Left colon (tissue), 2 donors: ENCODE results near the gene NFIB. TPM values are rescaled to one million over a fixed set of nuclear protein-coding genes. Genes with fewer than 3 reads are reported as not detected.

Experiments used
- ATAC-seq: fragments of 200-7000 bp; cut with Tn5 transposase; one replicate; pipeline ENCODE4 v1.9.1; 2020; ENCODE audit warnings: mild to moderate bottlenecking, moderate library complexity
- DNase-seq, 2 donors: peaks; one replicate each; pipeline ENCODE4 v3.0.0-alpha.2; 2020
- intact Hi-C, 2 donors: fragments of 100-400 bp; cut with DNase I in 1 of 2; cut with micrococcal nuclease in 1 of 2; formaldehyde crosslinking; loops; one replicate each; pipeline versions ENCODE4 v1.11.2 to v1.14.0; 2022; cut with DNase I, micrococcal nuclease
- total RNA-seq, 2 donors: library from RNA; stranded (reverse); fragmentation: NEBNext Ultra II Directional; extraction: Animal tissue kit (Norgen Biotek cat#: 25700); gene quantifications; one replicate each; pipeline ENCODE4 v1.2.1, GENCODE V29; 2021
- donor health status: DM: no; HTN: no; CAD: no.
- donor health status: DM: yes; HTN: yes; CAD: no.

The NFIB gene
- total RNA-seq, 2 donors from 2014 or later = 45.2 to 74.7 TPM

DNA sequence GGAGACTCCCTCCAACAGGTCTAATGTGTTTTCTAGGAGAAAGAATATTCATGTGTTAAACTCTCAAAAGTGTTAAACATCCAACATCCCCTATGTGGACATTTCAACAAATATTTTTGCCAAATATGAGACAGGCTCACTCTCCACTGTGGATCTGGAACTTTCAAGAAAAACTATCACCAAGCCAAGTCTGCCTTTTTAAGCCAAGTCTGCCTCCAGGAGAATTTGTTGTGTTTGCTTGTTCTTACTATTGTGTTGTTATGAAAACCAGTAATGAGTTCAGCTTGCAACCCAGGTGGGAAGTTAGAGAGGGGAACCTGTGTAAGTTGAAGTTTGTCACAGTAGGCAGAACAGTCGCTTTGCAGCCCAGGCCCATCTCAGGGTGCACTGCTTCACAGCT lies 228.1 kb downstream of the NFIB start:
- ATAC-seq (no peak), DNase-seq (no peak)
- intact Hi-C loops = no loop called here

DNA sequence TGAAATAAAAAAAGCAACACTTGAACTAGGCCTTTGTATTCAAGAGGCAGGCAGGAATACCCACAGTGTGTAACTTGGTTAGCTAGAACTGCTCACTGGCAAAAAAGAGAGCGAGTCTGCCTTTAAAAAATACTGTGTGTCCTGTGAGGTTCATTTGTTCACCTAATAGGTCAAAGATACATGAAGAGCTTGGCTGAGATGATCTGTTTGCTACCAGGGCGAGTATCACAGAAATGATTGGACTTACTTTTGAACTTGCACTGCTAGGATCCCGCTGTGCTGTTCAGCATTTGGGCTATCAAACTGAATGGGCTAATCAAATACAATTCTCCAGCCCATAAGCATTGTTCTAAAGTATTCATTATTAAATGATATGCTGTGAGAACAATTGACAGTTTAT lies 229.1 kb downstream of the NFIB start:
- DNase-seq (no peak), ATAC-seq (no peak)
- intact Hi-C loops = no loop called here

DNA sequence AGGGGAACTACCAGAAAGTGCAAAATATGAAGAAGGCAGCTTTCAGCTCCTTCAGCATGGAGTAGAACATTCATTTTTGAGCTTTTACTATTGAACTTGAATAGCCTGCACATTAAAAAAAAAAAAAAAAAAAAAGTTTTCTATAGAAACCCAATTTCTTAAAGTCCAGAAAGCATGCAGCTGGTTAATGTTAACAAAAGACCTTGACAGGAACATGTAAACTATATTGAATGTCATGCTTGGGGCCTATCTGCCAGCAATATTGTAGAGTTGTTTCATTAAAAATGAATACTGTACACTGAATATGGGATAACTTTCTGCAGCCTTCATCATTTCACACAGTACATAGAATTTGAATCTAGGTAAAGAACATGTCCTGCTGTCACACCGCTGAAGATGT lies 230.6 kb downstream of the NFIB start:
- ATAC-seq = no peak
- DNase-seq = no peak
- intact Hi-C loops = no loop called here

DNA sequence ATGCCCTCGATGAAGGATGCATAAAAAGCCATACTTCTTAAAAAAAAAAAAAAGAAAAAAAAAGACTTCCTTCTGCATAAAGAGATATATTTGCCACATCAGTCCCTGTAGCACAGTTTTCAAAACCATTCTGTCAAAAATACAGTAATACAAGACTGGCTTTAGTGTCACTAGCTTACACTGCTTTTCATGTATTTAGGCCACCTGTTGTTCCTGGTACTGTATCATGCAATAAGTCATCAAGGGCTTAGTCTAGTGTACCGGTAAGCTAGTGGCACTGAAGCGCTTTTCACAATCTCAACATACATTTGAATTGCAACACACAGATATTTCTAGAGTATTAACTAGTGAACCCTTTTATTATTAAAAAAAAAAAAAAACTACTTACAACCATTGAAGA lies 231.2 kb downstream of the NFIB start:
- DNase-seq = no peak
- no peak for ATAC-seq
- intact Hi-C loops = no loop called here

DNA sequence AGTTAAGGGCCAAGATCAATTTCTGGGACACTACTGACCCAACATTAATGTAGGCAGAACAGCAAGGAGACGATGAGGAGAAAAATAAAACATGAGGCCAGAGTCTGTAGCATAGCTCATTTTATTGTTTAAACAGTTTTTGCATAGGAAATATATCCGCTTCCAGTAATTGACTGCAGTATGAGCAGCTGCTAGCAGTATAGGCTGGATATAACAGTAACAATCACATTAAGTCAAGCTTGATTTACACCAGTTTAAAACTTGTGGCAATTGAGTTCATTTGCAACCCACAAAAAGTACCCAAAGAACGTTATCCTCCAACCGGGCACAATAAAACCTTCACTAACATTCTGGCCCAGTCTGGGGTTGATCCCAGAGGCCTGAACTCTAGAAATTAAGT lies 232.2 kb downstream of the NFIB start:
- intact Hi-C loops = no loop called here
- no peak for DNase-seq
- ATAC-seq = no peak

DNA sequence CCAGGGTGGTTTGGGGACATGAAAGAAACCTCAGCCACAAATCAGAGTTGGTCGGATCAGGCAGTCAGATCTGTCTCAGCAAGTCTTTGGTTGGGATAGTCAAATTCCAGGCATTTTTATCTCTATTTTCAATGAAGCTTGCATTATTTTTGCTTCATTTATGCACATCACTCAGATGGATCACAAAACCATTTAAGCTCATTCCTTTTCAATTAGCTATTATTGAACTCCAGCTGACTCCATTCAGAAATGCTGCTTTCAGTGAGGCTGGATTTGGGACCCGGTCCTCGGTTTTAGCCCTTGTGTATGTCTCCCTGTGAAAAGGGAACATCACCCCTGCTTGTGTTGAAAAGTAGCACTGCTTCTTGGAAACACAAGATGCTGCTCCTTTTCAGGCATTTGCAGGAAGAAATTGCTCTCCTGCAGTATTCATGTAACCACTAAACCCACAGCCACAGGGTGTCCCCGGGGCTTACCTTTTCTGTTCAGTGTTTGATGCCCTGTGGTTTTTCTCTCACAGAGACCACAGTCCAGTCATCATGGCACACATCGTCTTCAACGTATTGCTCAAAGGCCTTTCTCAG lies 232.9 kb downstream of the NFIB start:
- intact Hi-C loops = no loop called here
- DNase-seq = no peak
- no peak for ATAC-seq

DNA sequence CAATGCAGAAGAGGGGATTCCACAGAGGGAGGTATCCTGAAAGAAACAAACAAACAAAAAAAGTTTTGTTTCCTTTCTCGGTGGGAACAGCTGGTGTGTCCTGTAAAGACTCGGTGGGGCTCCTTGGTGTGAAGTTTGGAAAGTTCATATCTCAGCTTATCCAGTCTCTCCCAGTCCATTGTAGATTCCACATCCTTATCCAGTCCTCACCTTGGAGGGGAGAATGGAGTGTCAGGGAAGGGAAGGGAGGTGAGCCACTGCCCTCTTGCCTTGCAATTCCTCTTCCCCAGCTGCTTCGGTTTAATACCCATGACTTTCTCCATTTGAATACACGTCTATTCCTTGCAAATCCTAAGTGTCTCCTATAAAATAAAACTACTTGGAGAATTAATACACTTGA lies 234.5 kb downstream of the NFIB start:
- DNase-seq = no peak
- ATAC-seq = no peak
- intact Hi-C loops = no loop called here

DNA sequence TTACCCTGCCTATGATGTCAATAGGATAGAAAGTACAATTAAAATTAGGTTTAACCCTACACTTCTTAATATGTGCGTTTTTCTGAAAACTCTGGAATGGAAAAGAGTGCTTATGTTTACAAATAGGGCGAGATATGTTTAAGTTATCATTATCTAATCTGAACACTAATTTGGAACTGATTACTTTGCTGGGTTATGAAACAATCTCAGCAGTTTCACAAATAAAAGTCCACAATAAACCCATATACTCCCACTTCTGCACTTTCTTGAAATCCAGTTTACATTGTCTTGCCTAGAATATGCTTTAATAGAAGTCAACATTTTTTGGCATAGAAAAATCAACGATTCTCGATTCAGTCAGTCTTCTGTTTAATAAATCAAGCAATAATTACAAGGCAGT lies 236.3 kb downstream of the NFIB start:
- ATAC-seq (no peak), DNase-seq (no peak)
- intact Hi-C loops = no loop called here

DNA sequence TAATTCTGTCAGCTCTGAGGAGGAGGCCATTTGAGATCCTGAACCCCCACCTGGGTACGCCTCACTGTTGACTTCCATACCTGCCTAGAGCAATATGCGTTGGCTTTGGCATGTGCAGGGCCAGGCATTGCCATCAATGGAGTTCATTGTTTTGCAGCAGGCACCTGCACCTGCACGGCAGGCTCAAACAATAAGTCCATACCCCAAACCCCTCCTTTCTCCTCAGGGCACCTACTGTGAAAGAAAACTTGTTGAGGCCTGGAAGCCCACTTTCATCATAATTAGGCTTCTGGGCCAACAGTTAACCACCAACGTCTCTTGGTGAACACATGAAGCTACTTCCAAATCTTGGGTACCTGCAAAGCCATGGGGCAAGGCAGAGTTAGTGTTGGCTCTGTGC lies 238.7 kb downstream of the NFIB start:
- intact Hi-C loops = no loop called here
- DNase-seq (no peak), ATAC-seq (no peak)

DNA sequence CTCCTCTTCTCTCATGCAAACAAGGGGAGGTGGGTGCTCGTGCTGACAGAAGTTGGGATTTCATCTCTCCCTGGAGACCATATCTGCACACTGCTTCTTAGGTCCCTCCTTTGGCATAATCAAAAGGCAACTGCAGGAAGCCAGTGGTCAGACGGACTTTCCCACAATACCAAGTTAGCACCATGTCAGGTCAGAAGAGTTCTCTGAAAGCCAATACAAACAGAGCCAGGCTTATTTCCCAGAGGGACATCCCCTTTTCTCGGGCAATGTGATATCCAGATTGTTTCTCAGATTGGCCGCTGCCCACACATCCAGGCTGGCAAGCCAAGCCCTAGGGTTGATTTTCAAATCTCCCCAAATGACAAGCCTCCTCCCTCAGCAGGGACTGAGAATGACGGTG lies 241.1 kb downstream of the NFIB start:
- DNase-seq (no peak), ATAC-seq (no peak)
- intact Hi-C loops = no loop called here

DNA sequence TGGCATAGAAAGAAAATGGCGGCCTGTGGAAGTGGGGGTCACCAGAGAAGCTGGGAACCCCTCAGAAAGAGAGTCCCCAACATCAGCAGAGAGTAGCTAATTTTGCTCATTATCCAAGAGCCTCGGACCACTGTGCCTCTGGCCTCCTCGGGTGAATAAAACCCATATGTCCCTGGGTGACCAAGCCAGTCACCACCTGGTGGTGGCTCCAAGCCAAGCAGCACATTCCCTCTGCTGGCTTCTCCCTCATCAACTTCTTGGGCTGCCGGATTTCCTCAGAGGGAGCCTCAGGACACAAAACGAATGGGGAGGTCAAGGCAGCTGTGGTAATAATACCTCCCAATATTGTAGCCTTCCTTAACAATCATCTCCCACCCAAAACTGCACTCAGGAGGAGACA lies 242.5 kb downstream of the NFIB start:
- DNase-seq (no peak), ATAC-seq (no peak)
- intact Hi-C loops = no loop called here

DNA sequence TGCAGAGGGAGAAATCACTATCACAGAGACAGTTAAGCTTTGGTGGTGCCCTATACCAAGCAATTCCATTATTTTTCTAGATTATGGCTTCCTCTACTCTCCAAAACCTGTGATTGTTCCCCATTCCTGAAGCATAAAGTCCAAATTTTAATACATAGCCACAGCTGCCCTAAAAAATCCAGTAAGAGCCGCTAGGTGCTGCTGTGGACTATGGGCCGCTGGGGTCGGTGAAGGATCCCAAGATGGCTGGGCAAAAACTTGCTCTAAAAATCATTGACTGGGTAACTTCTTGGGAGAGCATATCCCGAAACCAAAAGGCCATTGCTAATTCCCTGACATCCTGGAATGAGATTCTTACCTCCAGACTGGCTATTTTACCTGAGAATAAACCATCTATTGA lies 245.3 kb downstream of the NFIB start:
- no peak for DNase-seq
- intact Hi-C loops = no loop called here
- ATAC-seq = no peak

DNA sequence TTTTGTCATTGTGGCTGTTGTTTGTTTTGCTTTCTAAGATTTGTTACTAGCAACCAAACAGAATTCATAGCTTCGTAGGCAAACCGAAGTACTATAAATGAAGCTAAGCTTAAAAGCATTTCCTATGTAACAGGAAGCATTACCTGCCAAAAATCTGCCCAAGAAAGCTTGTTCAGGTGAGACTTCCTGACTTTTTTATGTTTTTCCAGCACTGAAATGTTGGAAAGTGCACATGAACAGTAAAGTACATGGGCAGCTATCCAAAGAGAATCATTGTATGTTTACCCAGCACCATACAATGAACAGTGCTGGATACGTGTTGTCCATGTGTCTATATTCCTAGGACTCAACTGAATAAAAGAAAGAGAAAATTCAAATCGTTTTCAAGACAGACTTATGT lies 247.1 kb downstream of the NFIB start:
- ATAC-seq (peak; percentile 34), DNase-seq (no peak)
- intact Hi-C loops = no loop called here

DNA sequence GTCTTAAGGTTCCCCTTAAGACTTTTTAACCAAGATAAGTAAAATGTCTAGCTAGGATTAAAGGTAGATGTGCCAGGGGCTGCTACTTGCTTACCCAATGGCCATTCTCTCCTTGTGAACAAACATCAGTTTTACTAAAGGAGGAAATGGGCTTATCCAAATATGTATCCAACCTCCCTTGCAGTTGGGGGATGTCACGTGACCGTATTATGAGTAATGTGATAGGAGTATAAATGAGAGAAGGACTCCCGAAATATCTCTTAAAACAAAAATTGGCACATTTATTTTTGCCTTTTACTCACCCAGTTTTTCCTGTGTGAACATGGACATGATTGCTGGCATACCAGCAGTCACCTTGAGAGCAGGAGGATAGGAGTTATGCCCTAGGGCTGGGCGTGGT lies 247.9 kb downstream of the NFIB start:
- no peak for DNase-seq
- intact Hi-C loops = no loop called here
- ATAC-seq = no peak

DNA sequence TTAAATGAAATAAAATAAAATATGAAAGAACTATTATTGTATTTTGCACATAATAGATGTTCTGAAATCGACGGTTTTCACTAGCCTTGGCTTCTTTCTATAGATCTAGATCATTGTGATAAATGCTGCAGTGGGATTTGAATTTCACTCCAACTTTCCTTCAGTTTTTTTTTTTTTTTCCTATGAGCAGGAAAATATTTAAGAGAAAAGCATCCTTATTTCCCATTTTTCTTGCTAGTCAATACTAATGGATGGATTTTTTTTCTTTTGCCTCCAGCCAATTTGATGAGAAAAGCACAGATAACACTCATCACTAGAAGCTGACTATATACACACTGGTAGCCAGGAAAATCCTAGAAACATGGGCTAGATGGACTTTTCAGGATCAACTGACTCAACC lies 249.0 kb downstream of the NFIB start:
- no peak for ATAC-seq
- intact Hi-C loops = no loop called here

DNA sequence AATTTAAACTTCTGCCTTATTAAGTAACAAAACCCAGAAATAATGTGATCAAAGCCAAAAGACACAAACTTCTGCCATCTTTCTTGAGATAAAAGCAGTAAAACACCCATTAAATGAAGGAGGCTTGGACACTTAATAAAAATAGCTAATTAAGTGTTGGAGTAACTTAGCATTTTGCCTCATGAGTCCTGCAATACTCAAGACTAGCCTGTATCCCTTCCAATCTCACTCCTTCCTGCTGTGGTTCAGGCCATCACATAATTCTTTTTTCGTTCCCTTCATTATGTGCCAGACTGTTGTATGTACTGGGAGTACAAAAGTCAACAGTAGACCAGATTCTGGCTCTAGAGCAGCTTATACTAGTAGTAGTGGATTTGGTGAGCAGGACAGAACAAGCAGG lies 250.2 kb downstream of the NFIB start:
- DNase-seq (no peak), ATAC-seq (no peak)
- intact Hi-C loops = no loop called here

More for the DNA sequence above, 249.0 kb downstream of the NFIB start:
- DNase-seq = no peak

DNA sequence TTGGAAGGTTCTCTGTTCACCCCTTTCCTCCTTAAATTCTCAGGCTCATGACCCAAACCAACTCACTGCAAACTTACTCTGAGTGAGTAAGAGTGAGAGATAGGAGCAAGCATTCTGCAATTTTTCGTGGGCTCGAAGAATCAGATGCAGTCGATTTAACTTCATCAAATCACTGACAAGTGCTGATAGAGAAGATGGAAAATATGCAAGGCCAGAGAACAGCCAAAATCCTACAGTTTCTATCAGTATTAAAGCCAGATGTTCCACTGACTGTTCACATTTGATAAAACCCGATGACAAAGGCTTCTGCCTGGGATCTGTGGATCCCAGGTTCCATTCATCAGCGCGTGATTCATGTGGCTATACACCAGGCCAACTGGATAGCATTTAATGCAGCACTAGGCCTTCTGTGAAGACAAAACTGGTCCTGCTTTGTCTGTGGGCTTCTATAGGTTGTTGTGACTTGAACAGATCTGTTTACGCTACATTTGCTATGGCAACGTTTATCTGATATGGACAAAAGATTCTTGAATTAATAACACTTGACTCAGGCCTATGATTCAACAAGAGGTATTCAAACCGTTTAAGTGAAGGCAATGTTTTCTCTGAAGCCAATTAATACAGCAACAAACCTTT lies 251.2 kb downstream of the NFIB start:
- ATAC-seq (no peak), DNase-seq (no peak)
- intact Hi-C loops = no loop called here

DNA sequence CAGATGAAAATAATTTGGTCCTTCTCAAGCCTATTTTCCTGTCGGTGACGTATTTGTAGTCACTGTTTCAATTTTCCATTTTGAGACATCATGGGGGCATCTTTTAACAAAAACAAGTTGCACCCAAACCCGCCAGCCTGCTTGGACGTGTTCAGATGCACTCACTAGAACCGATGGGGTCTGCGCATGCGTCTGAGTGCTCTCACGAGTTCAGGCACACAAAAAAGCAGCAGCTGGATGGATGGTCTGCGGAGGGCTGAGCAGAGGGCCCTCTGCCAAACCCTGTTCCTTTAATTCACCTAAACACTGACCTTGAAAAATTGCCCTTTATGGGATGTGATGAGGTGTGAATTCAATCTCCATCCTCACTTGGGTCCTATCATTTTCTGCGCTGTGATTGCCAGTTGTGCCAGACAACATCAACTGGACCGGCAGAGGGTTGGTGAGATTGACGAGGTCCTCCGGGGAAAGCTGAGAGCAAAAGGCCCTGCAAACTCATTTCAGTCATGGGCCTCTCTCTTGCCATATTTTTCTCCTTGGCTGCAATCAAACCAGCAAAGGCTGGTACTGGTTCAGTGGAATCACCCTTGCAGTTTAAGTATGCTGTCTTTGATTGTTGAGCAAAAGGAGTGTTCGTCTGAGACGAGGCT lies 251.9 kb downstream of the NFIB start:
- no peak for DNase-seq
- ATAC-seq = no peak
- intact Hi-C loops = no loop called here

DNA sequence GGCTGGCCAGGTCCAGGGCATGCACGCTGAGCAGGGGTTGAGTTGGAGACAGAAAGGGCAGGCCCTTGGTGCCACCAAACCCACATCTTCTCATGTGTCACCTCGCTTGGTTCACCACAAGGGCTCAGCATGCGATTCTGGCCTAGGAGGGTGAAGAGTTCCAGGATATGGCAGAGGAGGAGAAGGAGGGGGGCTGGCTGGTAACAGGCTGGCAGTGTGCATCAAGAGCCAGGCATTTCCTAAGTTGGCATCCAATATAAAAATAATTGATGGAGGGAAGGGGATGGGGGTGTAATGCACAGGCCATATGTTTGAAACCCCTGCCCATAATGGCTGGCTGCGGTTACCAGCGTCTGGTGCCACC lies 255.6 kb downstream of the NFIB start:
- DNase-seq (no peak), ATAC-seq (no peak)
- intact Hi-C loops = no loop called here

DNA sequence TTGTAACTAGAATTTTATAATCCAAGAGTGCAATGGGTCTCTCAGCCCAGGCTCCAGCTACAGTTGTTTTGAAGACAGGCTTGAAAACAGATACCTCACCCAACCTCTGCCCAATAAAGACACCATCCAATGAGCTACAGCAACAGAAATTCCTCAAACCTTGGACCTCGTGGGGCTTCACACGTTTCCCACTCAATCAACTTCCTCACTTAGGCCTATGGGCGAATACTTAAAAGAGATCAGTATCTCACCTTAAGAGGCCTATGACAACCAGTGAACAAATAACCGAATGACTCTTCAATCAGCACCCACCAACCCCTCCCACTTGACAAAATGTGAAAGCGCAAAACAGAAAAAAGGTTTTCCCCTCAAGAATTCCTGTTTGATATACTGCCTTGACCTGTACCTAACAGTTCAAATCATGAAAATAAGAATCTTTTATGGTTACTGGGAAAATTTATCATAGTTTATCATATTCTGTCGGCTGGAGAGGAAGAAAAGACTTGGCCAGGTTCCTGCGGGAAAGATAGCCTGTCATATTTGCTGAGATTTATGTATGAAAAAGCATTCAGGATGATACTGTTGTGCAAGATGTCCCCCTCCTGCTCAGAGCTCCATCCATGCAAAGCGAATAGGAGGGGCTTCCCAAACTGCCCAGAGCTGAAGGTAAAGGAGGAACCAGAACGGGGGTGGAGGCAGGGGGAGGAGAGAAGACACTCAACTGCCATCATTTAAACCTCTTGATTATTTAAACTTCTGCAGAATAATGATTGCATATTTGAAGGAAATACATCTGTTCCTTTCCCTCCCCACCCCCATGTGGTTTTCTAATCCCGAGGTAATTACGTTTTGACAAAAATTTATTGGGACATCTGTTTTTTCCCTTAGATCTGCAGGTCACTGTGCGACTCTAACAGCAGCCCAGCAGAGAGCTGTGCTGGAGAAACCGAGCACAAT lies 256.3 kb downstream of the NFIB start:
- ATAC-seq (no peak), DNase-seq (no peak)
- intact Hi-C loops = no loop called here
